ENCODE data around the gene DIP2B.

DNA sequence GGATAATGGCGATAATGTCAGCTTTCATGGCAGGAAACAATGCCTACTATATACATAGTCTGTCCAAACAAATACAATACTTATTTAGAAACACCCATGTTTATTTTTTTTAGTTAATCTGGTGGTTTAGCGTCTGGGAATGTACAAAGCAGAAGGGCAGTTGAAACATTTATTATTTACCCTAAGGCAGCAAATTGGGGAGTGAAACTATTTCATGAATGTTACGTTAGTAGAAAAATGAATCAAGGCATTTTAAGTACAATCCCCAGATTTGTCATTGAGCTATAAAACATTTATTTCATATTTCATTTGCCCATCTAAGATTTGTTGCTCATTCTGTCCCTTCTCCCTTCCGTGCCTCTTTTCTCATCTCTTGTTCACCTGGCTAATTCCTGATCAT, 172.0 kb downstream of the DIP2B start:
- TF ChIP-seq EZH2 (IDR thresholded peaks at IDR 0.05; ENCODE audit: borderline replicate concordance, low read length): no peak
- TF ChIP-seq, protein P1, sequence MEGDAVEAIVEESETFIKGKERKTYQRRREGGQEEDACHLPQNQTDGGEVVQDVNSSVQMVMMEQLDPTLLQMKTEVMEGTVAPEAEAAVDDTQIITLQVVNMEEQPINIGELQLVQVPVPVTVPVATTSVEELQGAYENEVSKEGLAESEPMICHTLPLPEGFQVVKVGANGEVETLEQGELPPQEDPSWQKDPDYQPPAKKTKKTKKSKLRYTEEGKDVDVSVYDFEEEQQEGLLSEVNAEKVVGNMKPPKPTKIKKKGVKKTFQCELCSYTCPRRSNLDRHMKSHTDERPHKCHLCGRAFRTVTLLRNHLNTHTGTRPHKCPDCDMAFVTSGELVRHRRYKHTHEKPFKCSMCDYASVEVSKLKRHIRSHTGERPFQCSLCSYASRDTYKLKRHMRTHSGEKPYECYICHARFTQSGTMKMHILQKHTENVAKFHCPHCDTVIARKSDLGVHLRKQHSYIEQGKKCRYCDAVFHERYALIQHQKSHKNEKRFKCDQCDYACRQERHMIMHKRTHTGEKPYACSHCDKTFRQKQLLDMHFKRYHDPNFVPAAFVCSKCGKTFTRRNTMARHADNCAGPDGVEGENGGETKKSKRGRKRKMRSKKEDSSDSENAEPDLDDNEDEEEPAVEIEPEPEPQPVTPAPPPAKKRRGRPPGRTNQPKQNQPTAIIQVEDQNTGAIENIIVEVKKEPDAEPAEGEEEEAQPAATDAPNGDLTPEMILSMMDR (conservative IDR thresholded peaks at IDR 0.05 in 1 of 2, IDR thresholded peaks at IDR 0.05 in 1 of 2; ENCODE audit: extremely low read depth in 1 of 2, insufficient read depth in 1 of 2, low read depth in 1 of 2, low read length in 2 of 2): no peak
